Ascending aorta (tissue), 2 donors: ENCODE data around the gene PSMD2. TPM values are rescaled to one million over a fixed set of nuclear protein-coding genes. Genes with fewer than 3 reads are reported as not detected.

Source experiments
- DNase-seq, 2 donors: peaks; one replicate each; pipeline ENCODE4 v3.0.0-alpha.2; 2019; ENCODE audit warnings: low spot score in 2 of 2
- H3K27ac ChIP-seq, 2 donors: fragments of 200-600 bp; sonication (generic); one replicate each; pipeline ENCODE4 v1.5.1; 2016 to 2017; ENCODE audit warnings: mild to moderate bottlenecking in 1 of 2
- H3K27me3 ChIP-seq: fragments of 200-600 bp; sonication (generic); one replicate; pipeline ENCODE4 v1.5.1; 2017
- H3K36me3 ChIP-seq, 2 donors: fragments of 200-600 bp; sonication (generic); one replicate each; pipeline ENCODE4 v1.5.1; 2016
- H3K4me1 ChIP-seq, 2 donors: fragments of 200-600 bp; sonication (generic); one replicate each; pipeline ENCODE4 v1.5.1; 2016 to 2017; ENCODE audit warnings: mild to moderate bottlenecking in 1 of 2
- H3K4me3 ChIP-seq, 2 donors: fragments of 200-600 bp; sonication (generic); one replicate each; pipeline ENCODE4 v1.5.1; 2016 to 2017; ENCODE audit warnings: mild to moderate bottlenecking in 1 of 2
- H3K9me3 ChIP-seq, 2 donors: fragments of 200-600 bp; sonication (generic); one replicate each; pipeline ENCODE4 v1.5.1; 2016
- CTCF ChIP-seq, 3 experiments: fragments of 200-600 bp in 2 of 3; fragments of 450-650 bp in 1 of 3; sonication (generic) in 2 of 3; IDR thresholded peaks; one replicate each; pipeline ENCODE4 v1.5.1; 2016 to 2019; ENCODE audit warnings: antibody characterized with exemption in 3 of 3, mild to moderate bottlenecking in 1 of 3, moderate library complexity in 1 of 3
- intact Hi-C: fragments of 100-400 bp; cut with DNase I; formaldehyde crosslinking; loops from one replicate; pipeline ENCODE4 v1.15.1; 2023
- total RNA-seq: library from RNA; depleted of rRNA; stranded (reverse); fragments of >200 nt; gene quantifications from one replicate; pipeline ENCODE4 v1.1.0, GENCODE V29; 2016

PSMD2 gene
- total RNA-seq, 1 donor from 2014 or later = 151 TPM

- intact Hi-C loops = loop anchor here (5.0 kb wide), 1 partner anchor 253 kb away; no protein-coding TSS in a partner anchor
- TF ChIP-seq CTCF (IDR thresholded peaks at IDR 0.05) = peak in 2 of 3 experiments; percentile 27 to 42
- Histone ChIP-seq H3K36me3 (no peaks in the 10 kb centered on the region), H3K9me3 (no peaks in the 10 kb centered on the region), H3K27me3 (no peaks in the 10 kb centered on the region), H3K4me1 (no peaks in the 10 kb centered on the region), H3K4me3 (no peak overlapping the region), H3K27ac (no peak overlapping the region)
- no peak for DNase-seq
Measured at GRCh38 chr3:184289426-184289938, 9.6 kb upstream of the PSMD2 start.

GRCh38 chr3:184290331-184290730, 8.7 kb upstream of the PSMD2 start:
- no peak overlapping the region for H3K27ac ChIP-seq
- H3K4me3 ChIP-seq = no peak overlapping the region
- no peaks in the 10 kb centered on the region for H3K9me3 ChIP-seq
- no peak for TF ChIP-seq CTCF (IDR thresholded peaks at IDR 0.05)
- H3K4me1 ChIP-seq = no peaks in the 10 kb centered on the region
- no peak for DNase-seq
- H3K27me3 ChIP-seq = no peaks in the 10 kb centered on the region
- intact Hi-C loops = no loop called here
- H3K36me3 ChIP-seq = no peaks in the 10 kb centered on the region

GRCh38 chr3:184291044-184291737, 7.8 kb upstream of the PSMD2 start:
- intact Hi-C loops = no loop called here
- no peak for TF ChIP-seq CTCF (IDR thresholded peaks at IDR 0.05)
- Histone ChIP-seq H3K9me3 (no peaks in the 10 kb centered on the region), H3K4me3 (no peak overlapping the region), H3K27me3 (no peaks in the 10 kb centered on the region), H3K4me1 (no peaks in the 10 kb centered on the region), H3K27ac (no peak overlapping the region), H3K36me3 (no peaks in the 10 kb centered on the region)
- no peak for DNase-seq

GRCh38 chr3:184291738-184292445, 7.1 kb upstream of the PSMD2 start:
- Histone ChIP-seq H3K27me3 (no peaks in the 10 kb centered on the region), H3K4me1 (no peaks in the 10 kb centered on the region)
- intact Hi-C loops = no loop called here

GRCh38 chr3:184295771-184296170, 3.3 kb upstream of the PSMD2 start:
- DNase-seq = no peak
- TF ChIP-seq CTCF (IDR thresholded peaks at IDR 0.05) = no peak

More at GRCh38 chr3:184291738-184292445, 7.1 kb upstream of the PSMD2 start:
- no peaks in the 10 kb centered on the region for H3K36me3 ChIP-seq
- H3K27ac ChIP-seq = no peak overlapping the region
- no peaks in the 10 kb centered on the region for H3K9me3 ChIP-seq
- no peak for TF ChIP-seq CTCF (IDR thresholded peaks at IDR 0.05)
- H3K4me3 ChIP-seq = no peak overlapping the region
- DNase-seq = no peak

More at GRCh38 chr3:184295771-184296170, 3.3 kb upstream of the PSMD2 start:
- Histone ChIP-seq H3K9me3 (no peaks in the 10 kb centered on the region), H3K27ac (no peak overlapping the region), H3K4me1 (no peaks in the 10 kb centered on the region), H3K27me3 (no peaks in the 10 kb centered on the region), H3K4me3 (no peak overlapping the region), H3K36me3 (peaks cover 3 to 7% of the 10 kb centered on the region in 2 donors)
- intact Hi-C loops = loop anchor here (5.0 kb wide), 1 partner anchor 408 kb away; no protein-coding TSS in a partner anchor
